GM19099 (cell line): ENCODE results near the gene PSMC6.

Experiments
- POLR2A ChIP-seq: IDR thresholded peaks from 3 replicates; pipeline ENCODE4 v1.6.1; 2011; ENCODE audit warnings: low read depth; ENCODE audit not compliant: insufficient read length; ENCODE audit errors: extremely low read depth

Gene PSMC6

DNA sequence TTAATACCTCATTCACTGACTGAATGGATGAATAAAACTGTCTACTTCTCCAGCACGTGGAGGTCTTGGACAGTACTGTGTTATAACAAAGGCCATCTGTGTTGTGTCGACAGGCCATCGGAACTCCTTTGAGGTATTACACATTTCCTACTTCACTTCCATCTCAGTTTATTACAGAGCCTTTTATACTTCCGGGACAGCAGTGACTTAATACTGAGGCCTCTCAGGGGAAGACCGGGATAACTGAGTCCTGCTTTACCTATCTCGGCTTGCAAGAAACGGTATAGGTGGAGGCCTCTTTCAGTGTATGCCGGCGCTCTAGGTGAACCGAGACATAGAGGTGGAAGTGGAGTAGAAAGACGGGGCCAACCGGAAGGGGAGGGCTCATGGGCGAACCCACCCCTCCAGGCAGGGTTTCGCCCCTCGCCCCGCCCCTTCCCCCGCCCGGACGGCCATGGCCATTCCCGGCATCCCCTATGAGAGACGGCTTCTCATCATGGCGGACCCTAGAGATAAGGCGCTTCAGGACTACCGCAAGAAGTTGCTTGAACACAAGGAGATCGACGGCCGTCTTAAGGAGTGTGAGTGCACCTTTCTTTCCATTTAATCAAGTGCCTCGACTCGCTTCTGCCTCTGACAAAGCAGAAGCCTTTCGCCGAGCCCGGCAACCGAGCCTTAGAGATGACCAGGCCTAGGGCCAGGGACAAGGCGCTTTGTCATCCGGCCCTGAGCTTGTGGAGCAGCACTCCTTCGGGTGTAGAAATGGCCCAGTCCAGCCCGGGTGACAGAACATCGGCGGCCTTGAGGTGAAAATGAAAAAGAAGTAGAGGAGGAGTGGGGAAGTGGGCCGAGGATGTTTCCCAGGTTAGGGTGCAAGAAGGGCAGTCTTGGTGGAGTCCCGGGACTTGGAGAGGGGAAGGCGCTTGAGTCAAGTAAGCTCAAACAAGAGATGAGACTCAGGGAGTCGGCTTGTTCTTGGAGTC lies at the start of gene PSMC6:
Gene PSMC6, plus strand, starts transcription at position 477 of the 983 bp plus-strand sequence. Its CDS starts 20 bp downstream, at position 497.
- peak; percentile 89 for TF ChIP-seq POLR2A

DNA sequence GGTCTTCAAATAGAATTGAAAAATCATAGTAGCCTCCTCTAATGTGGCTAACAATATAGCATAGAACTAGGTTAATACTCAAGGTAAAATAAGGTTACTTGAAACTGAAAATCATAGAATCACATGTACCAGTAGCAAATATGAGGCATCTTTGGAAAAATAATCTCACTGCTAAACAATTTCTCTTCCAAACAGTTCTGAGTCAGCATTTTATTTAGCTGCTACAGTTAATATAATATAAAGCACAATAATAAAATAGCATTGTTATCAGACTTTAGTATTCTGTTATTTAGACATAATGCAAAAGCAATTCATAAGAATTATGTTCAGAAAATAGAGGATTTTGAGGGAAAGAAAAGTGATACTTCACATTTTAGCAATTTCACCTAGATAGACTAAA lies 46.7 kb upstream of the PSMC6 start:
- TF ChIP-seq POLR2A = no peak

DNA sequence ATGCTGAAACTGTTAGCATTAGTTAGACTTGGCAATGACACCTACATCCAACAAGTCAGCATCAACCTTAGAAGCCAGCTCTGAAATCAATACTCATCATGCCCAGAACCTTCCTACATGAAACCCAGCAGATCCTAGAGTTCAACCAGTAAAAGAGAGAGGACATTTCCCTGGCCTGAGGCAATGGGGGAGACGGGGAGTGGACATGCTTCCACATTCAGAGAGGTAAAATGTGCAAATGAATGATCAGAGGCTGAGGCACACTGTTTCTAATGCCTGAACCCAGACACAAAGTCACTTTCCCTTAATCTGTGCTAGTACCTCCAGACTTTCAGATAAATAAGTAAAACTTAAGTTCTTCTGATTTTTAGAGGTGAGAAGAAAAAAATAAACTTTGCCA lies 46.2 kb upstream of the PSMC6 start:
- no peak for TF ChIP-seq POLR2A

DNA sequence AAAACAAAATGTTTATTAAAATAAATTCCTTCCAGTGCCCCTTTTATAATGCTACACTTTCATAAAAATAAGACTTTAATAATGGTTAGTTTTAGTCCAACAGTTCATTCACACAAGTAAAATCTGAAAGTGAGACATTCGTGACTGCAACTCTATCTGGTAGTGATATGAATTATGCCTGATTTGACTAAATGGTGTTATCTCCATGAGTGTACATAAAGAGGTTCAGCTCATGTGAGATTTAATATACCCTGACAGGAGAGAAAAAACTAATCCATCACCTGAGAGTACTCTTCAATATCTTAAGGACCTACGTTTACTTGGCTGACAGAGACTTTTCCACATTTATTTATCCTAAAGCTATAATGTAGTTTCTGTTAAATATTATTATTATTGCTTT lies 45.7 kb upstream of the PSMC6 start:
- TF ChIP-seq POLR2A = no peak

DNA sequence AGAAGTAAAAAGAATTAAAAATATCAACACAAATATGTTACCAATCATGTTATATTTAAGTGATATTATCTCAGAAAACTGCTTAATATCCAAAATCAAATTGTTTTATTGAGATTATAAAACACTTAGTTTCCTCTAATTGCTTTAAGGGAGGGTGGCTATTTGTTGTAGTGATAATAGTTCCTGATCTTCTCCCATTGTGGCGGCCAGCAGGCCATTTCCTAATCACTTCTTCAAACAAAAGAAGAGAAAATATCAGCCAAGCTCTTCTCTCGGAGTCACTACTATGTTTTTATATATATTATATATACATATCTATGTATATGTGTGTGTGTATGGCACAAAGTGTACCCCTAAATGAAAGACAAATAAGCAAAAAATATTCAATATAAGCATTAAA lies 43.1 kb upstream of the PSMC6 start:
- no peak for TF ChIP-seq POLR2A

DNA sequence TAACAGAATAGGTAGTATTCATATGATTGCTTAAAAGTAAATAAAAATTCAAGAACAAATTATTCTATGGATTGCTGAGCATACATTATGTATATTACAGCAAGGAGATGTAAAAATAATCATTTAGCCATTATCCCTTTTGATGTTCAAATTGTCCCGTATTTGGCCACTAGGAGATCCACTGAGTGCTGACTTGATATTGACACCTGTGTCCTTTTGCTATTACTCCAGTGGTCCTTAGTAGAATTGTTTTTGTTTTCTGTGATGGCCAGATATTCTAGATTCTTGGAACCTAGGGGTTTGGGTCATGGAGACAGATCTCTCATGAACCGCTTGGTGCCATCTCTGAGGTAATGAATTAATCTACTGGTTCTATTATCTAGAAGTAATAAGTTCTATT lies 28.4 kb upstream of the PSMC6 start:
- TF ChIP-seq POLR2A = no peak

DNA sequence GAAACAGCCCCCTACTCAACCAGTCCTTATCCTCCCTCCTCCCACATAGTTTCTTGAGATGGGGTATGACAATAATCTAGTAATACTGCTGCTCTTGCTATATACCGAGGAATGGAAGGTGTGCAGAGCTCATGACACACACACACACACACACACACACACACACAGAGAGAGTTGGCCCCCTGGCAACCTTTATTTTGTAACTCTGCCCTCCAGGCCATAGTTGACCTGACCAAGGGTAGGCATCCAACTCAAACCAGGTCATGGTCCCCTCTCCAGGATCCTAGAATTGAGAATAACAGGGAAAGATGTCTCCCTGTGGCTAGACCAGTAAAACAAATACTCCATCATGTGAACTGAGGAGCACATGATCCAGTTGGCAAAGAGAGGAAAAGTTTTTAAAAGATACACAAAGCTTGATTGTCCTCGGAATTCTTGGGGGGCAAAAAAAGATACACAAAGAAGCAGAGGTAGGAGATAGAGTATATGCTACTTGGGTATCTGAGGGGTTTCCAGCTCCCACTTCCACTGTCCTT lies 22.9 kb upstream of the PSMC6 start:
- no peak for TF ChIP-seq POLR2A

DNA sequence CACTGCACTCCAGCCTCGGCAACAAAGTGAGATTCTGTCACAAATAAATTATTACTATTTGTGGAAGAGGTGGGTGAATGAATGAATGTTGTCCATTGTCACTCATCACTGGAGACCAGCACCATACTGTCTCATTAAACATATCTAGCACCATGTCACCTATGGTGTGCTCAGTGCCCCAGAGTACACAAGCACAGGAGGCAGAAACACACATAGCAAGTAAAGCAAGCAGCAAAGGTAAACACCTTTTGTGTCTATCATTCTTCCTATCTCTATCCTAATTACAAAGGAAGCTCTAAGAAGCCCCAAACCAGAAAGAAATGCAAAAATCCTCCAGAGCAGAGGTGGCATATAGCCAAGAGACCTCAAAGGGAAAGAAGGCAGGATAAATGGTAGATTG lies 20.8 kb upstream of the PSMC6 start:
- TF ChIP-seq POLR2A = no peak

DNA sequence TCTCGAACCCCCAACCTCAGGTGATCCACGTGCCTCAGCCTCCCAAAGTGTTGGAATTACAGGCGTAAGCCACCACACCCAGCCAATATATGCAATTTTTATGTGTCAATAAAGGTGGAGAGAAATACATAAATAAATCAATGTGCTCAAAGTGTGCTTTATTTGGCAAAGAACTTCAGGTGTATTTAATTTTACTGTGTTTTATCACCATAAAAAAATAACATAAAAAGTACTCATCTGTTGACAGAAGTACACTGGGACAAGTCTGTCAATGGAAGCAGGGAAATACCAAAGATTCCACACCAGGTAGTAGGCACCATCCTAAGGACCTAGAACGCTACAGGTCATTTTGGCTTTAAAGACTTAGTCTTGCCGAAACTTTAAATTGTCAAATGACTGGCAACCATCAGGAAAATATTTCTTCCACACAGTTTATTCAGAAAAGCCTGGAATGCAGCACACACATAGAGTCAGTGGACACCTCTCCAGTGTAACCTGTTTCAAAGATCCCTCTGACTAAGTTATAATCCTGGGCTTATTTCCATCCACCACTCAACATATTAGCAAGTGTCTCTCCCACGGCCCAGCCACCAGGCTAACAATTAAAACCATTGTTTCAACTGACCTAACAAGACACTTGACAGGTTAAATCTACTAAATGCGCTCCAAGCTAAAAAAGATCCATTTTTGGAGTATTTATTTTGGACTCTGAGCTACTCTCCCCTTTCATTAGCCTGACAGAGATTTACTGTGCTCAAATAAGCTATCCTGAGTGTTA lies 15.8 kb upstream of the PSMC6 start:
- TF ChIP-seq POLR2A = no peak

DNA sequence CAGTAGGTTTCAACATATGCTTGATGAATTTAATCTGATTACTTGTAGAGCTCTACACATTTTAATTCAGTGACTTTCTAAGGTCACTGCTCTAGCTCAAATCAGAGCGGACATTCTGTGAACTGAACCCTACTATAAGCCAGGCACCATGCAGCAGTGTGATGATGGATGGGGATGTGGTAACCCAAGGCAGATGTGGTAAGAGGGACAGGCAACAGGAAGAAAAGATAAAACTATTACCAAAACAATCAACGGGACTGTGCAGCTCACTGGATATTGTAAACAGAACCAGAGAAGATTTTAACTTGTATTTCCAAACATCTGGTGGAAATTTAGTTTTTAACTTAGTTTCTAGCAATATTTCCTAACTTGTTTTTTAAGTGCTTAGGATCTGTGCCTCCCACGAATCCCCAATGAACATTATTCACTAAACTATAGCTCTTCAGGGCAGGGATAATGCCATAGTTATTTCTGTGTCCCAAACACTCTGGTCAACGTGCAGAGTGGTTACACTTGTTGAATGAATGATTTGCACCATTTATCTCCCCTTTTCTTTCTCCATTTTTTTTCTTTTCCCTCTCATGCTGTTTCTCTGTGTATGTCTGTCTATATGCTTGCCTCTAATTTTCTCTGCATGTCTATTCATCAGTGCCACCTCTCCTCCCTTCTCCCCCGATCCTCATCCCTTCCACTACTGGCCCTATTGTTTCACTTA lies 14.6 kb upstream of the PSMC6 start:
- no peak for TF ChIP-seq POLR2A

DNA sequence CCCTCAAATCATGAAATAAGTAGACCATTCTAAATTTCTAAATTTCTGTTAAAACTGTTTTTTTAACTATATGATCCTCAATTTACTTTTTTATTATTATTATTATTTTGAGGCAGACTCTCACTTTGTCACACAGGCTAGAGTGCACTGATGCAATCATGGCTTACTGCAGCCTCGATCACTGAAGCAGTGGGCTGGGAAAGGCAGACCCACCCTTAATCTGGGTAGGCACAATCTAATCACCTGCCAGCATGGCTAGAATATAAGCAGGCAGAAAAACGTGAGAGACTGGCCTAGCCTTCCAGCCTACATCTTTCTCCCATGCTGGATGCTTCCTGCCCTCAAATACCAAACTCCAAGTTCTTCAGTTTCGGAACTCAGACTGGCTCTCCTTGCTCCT lies 14.0 kb upstream of the PSMC6 start:
- TF ChIP-seq POLR2A = no peak

DNA sequence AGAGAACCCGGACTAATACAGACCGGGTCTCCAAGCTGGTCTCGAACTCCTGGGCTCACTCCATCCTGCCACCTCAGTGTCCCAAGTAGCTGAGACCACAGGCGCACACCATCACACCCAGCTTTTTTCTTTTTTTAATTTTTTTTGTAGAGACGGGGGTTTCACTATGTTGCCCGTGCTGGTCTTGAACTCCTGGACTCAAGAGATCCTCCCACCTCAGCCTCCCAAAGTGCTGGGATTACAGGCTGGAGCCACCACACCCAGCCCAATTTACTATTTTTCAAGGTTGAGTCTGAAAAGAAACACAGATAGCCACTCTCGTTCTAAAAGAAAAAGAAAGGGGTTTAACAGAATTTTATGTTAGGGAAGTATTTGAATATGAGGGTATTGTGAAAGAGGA lies 13.5 kb upstream of the PSMC6 start:
- no peak for TF ChIP-seq POLR2A

DNA sequence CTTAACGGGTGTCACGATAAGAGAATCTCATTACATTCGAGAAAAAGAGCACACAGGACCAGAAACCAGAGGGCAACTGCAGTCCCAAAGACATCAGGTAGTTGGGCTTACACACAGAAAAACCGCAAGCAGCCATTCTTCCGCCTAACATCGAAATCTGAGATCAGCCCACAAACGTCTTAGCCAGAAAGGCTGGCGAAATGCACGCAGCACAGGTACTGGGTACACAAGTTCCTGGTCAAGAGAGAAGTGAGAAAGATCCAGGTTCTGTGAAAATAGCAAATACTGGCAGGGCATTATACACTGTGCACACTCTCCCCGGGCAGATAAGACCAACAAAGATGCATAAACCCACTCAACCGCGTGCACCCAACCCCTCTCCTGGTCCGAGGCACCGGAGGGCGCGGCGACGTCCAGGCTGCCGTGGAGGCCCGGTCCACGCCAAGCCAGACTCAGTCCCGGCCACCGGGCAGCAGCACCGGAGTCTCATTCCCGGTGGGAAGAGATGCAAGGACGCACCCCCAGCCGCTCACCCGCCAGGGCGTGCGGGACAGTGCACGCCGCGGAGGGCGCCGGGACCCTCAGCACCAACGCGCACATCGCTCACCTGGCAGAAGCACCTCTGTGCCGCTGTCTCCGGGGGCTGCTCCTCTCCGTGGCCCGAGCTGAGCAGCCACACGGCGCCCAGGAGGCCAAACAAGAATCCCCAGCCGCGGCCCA lies 12.1 kb upstream of the PSMC6 start:
- peak; percentile 16 for TF ChIP-seq POLR2A

DNA sequence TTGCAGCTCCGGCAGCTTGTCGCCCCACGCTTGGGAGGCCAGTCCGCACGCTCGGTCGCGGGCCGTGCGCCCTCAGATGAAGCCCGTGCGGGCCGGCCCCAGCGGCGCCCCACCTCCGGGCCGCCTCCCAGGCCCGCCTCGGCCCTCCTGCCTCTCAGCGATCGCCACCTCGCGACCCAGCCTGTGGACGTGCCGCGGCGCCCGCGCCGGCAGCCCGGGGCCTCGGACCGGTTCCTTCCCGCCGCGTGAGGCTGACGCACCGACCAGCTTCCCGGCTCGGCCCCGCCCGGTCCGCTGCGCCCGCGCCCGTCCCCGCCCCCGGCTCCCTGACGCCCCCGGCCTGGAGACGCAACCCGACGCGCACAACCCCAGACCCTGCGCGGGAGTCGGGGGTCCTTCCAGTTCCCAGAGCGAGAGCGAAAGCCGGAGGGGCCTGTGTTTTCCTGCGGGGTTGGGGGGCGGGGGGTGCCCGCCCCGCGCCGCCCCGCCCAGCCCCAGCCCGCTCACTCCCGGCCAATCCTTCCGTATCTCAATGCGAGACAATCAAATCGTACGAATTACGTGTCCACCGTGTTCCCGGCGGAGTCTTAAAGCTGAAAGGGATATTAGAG lies 11.4 kb upstream of the PSMC6 start, which contains the start of gene ERO1A:
Gene ERO1A, minus strand, starts transcription at position 78 of the 611 bp plus-strand sequence. Its CDS starts 77 bp downstream, at position 1.
- TF ChIP-seq POLR2A = peak; percentile 61

DNA sequence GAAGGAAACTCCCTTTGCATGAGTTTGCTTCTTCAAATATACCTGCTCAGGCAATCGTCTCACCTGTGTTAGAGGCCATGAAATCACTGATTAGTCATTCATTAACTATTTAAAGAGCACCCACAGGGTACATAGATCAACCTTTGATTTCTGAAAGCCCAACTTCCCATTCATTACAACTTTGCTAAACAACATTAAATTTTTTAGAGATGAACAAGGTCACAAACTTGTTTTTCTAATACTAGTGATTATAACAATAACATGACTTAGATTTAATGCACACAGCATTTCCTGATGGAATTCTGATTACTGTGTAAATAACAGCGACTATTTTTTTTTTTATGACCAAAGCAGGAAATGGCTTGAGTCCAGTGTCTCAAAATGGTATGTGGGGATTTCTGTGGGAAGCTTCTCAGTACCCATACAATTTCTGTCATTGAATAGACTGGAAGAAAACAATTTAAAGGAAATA lies 6.3 kb upstream of the PSMC6 start:
- TF ChIP-seq POLR2A = no peak
